Kidney (tissue), 14 donors: ENCODE data around the gene LYST. TPM values are rescaled to one million over a fixed set of nuclear protein-coding genes. Genes with fewer than 3 reads are reported as not detected.
A peak's percentile ranks its signal among the peaks of the same experiment; 100 is the strongest.
"Not testable (repeated sequence)": the region's sequence is repeated elsewhere in the genome, so short reads cannot be mapped to it uniquely, and the experiment has no call there.

Experiments used
- DNase-seq, 5 donors: peaks; one replicate each; pipeline ENCODE4 v3.0.0-alpha.2; 2013 to 2020
- FAIRE-seq: peaks from 2 replicates; lab custom pipeline; 2012; peaks lifted over from hg19 to GRCh38; lab: Jason Lieb, UNC
- H3K27ac ChIP-seq, 2 donors: one replicate each; pipeline ENCODE4 v1.7.0; 2013; ENCODE audit warnings: low read depth in 2 of 2, low read length in 2 of 2, inconsistent platforms in 1 of 2
- H3K27me3 ChIP-seq: one replicate; pipeline ENCODE4 v1.7.1; 2013; ENCODE audit warnings: low read length, inconsistent platforms; ENCODE audit not compliant: control insufficient read depth, insufficient read depth
- H3K36me3 ChIP-seq, 3 donors: one replicate each; pipeline versions ENCODE4 v1.7.0 to v1.7.1; 2013; ENCODE audit warnings: low read length in 3 of 3, control low read depth in 1 of 3, inconsistent platforms in 1 of 3; ENCODE audit not compliant: insufficient read depth in 3 of 3, control insufficient read depth in 2 of 3
- H3K4me1 ChIP-seq, 3 donors: one replicate each; pipeline versions ENCODE4 v1.7.0 to v1.7.1; 2013; ENCODE audit warnings: low read length in 3 of 3, inconsistent platforms in 1 of 3, low read depth in 1 of 3; ENCODE audit not compliant: control insufficient read depth in 2 of 3, insufficient read depth in 2 of 3
- H3K4me3 ChIP-seq, 3 donors: one replicate each; pipeline versions ENCODE4 v1.7.0 to v1.8.1; 2013; ENCODE audit warnings: low read length in 3 of 3, control low read depth in 1 of 3, inconsistent platforms in 1 of 3
- H3K9ac ChIP-seq, 3 donors: one replicate each; pipeline versions ENCODE4 v1.7.0 to v1.7.1; 2013; ENCODE audit warnings: low read length in 3 of 3, control low read depth in 1 of 3, inconsistent platforms in 1 of 3
- H3K9me3 ChIP-seq, 3 donors: one replicate each; pipeline versions ENCODE4 v1.7.0 to v1.7.1; 2013; ENCODE audit warnings: low read length in 3 of 3, control low read depth in 1 of 3, inconsistent platforms in 1 of 3; ENCODE audit not compliant: control insufficient read depth in 2 of 3, insufficient read depth in 1 of 3
- CTCF ChIP-seq: IDR thresholded peaks from 3 replicates; pipeline ENCODE4 v1.5.1; 2012; ENCODE audit warnings: mild to moderate bottlenecking, moderate library complexity, borderline replicate concordance; ENCODE audit not compliant: insufficient read depth; ENCODE audit errors: extremely low read depth
- intact Hi-C: fragments of 100-400 bp; cut with DNase I; formaldehyde crosslinking; loops from one replicate; pipeline ENCODE4 v1.11.1; 2022
- polyA plus RNA-seq: library from polyadenylated mRNA; stranded (reverse); fragments of 350-450 nt; fragmentation: Illumina TruSeq; extraction: RNeasy Lipid Tissue Mini Kit (QIAGEN cat#74804); gene quantifications from one replicate; pipeline ENCODE4 v1.2.3, GENCODE V29; 2014; ENCODE audit warnings: low read depth, low replicate concordance; ENCODE audit not compliant: insufficient read depth
- total RNA-seq: library from RNA; stranded (reverse); fragmentation: NEBNext Ultra II Directional; extraction: Animal tissue kit (Norgen Biotek cat#: 25700); gene quantifications from one replicate; pipeline ENCODE4 v1.2.1, GENCODE V29; 2021
- donor health status: control.
- donor health status: control.
- donor health status: control.
- donor health status: control.
- donor health status: control.
- donor health status: DM: yes; HTN: yes; CAD: no.
- donor health status: Normal renal cell carcinoma (clear cell type).

LYST gene
- total and polyA plus RNA-seq, 2 donors from 2014 or later: 4.6 to 30.3 TPM

- Histone ChIP-seq H3K27ac (no peak overlapping the region), H3K9me3 (no peaks in the 10 kb centered on the region), H3K36me3 (no peaks in the 10 kb centered on the region), H3K9ac (no peak overlapping the region), H3K27me3 (no peaks in the 10 kb centered on the region), H3K4me3 (no peak overlapping the region), H3K4me1 (peaks cover 0 to 2% (median 0%) of the 10 kb centered on the region in 3 donors)
- FAIRE-seq (no peak), DNase-seq (no peak)
- intact Hi-C loops: no loop called here
- no peak for TF ChIP-seq CTCF
These were observed 241.4 kb downstream of the LYST start for GRCh38 chr1:235625340-235625739.

- Histone ChIP-seq H3K4me1 (peaks cover 0 to 2% (median 0%) of the 10 kb centered on the region in 3 donors), H3K9me3 (no peaks in the 10 kb centered on the region), H3K27ac (no peak overlapping the region), H3K4me3 (no peak overlapping the region), H3K36me3 (no peaks in the 10 kb centered on the region), H3K9ac (no peak overlapping the region), H3K27me3 (no peaks in the 10 kb centered on the region)
- TF ChIP-seq CTCF: no peak
- FAIRE-seq (no peak), DNase-seq (peak in 3 of 5 donors; percentile 30 to 50 (median 42))
- intact Hi-C loops: no loop called here
These were observed 241.9 kb downstream of the LYST start for GRCh38 chr1:235624721-235625333.

GRCh38 chr1:235622936-235623779 is 243.5 kb downstream of the LYST start:
- FAIRE-seq: no peak
- Histone ChIP-seq H3K27ac (no peak overlapping the region), H3K36me3 (no peaks in the 10 kb centered on the region), H3K4me1 (peaks cover 0 to 2% (median 0%) of the 10 kb centered on the region in 3 donors), H3K27me3 (no peaks in the 10 kb centered on the region), H3K9me3 (no peaks in the 10 kb centered on the region), H3K4me3 (no peak overlapping the region), H3K9ac (no peak overlapping the region)
- no peak for TF ChIP-seq CTCF
- no peak for DNase-seq
- intact Hi-C loops: no loop called here

GRCh38 chr1:235619149-235619548 is 247.6 kb downstream of the LYST start:
- H3K9ac ChIP-seq: not testable (repeated sequence)

More at GRCh38 chr1:235619149-235619548, 247.6 kb downstream of the LYST start:
- H3K27ac ChIP-seq, FAIRE-seq, H3K4me1 ChIP-seq, DNase-seq, H3K36me3 ChIP-seq, H3K27me3 ChIP-seq, H3K9me3 ChIP-seq, intact Hi-C loops, H3K4me3 ChIP-seq: not testable (repeated sequence)
